ENCODE results near the gene CRB1.

Gene CRB1

DNA sequence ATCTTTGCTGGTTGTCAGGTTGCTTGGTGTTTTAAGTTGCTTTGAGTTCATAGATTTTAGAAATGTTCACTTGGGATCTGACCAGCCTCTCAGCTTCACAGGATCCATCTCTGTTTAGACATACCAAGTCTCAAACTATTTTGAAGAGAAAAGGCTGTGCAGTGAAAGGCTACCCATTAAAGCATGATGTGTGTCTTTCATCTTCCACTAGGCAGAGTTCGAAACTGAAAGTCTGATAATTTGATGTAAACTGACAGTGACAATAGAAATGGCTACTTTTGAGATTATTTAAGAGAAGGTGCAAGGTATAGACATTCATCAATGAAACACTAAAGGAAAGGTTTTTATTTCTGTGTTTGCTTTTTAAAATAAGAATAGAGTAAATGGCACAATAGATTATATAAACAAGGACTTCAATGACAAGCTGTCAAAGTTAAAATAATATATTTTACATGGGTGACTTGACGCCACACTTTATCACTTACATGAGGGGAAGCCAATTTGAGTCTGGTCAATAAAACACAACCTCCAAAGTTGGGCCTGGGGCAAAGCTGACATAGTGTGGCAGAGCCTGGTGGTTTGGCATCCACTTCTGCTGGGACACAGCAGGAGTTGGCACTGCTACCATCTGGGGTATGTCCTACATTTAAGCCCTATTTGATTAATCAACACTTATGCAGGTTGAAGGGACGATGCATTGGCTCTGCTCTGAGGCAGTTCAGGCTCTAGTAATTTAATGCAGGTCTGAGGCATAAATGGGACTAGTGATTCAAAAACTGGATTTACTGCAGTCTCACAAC lies 197.7 kb downstream of the CRB1 start:
- DNase-seq (ENCODE audit: insufficient read length, low spot score): no peak
- TF ChIP-seq, protein P1, sequence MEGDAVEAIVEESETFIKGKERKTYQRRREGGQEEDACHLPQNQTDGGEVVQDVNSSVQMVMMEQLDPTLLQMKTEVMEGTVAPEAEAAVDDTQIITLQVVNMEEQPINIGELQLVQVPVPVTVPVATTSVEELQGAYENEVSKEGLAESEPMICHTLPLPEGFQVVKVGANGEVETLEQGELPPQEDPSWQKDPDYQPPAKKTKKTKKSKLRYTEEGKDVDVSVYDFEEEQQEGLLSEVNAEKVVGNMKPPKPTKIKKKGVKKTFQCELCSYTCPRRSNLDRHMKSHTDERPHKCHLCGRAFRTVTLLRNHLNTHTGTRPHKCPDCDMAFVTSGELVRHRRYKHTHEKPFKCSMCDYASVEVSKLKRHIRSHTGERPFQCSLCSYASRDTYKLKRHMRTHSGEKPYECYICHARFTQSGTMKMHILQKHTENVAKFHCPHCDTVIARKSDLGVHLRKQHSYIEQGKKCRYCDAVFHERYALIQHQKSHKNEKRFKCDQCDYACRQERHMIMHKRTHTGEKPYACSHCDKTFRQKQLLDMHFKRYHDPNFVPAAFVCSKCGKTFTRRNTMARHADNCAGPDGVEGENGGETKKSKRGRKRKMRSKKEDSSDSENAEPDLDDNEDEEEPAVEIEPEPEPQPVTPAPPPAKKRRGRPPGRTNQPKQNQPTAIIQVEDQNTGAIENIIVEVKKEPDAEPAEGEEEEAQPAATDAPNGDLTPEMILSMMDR (IDR thresholded peaks at IDR 0.05; ENCODE audit: insufficient read depth, missing control alignments): no peak
- no peak for FAIRE-seq

DNA sequence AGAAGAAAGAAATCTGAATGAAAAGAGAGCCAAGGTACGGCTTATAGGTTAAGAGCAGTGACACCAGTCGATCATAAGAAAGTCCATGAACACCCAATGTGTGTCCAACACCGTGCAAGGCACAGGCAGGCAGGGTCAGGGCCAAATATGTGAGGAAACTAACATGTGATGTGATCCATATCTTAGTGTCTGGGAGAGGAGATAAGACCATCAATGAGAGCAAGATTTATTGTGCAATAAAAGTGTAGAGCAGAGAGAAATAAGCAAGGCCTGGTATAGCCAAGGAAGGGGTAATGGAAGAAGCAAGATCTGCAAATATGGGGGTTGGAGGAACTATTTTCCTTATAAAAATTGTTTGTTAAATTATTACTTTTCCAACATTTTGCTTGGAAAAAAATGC lies 198.8 kb downstream of the CRB1 start:
- FAIRE-seq (no peak), DNase-seq (ENCODE audit: insufficient read length, low spot score) (no peak)
- TF ChIP-seq, protein P1 (IDR thresholded peaks at IDR 0.05; ENCODE audit: insufficient read depth, missing control alignments): no peak

DNA sequence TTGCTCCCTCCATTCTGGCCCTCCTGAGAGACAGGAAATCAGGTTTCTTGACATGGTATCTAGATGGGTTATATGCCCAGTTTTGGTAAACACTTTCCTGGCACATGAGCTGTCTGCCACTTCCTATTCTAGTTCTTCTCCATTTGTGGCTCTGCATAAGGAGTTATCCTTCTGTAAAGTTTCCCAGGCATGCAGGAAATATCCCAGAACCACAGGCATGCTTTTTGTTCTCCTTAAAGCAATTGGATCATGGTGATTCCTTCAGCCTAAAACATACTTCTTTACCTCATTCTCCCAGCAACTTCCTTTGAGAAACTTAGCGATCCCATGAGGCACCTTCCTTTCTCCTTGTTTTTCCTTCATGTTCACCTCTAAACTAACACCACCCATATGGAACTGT lies 199.8 kb downstream of the CRB1 start:
- TF ChIP-seq, protein P1 (IDR thresholded peaks at IDR 0.05; ENCODE audit: insufficient read depth, missing control alignments): no peak
- FAIRE-seq: peak; percentile 88
- DNase-seq (ENCODE audit: insufficient read length, low spot score): no peak

DNA sequence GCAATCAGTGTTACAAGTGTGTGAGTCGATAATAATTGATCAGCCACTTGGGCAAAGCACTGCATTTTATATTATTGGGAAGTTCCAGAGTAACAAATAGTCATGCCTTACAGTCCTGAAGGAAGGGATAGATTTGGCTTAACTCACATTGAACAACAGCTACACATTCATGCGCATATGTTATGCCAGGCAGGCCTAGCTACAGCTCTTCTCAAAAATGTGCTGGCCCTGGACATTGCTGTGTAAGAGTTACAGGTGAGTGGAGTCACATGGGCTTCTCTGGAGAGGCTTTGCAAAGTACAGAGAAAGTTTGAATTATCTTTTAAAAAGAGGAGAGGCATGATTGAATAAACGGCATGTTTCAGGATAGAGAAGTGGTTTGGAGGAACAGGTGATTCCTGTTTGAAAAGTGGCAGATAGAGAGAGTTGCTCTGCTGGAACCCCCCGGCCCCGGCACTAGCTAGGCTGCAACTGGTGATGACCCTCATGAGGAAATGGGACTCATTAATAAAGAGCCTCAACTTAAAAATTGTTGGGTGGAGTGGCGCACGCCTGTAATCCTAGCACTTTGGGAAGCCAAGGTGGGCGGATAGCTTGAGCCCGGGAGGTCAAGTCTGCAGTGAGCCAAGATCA lies 200.6 kb downstream of the CRB1 start:
- FAIRE-seq (no peak), DNase-seq (ENCODE audit: insufficient read length, low spot score) (no peak)
- TF ChIP-seq, protein P1 (IDR thresholded peaks at IDR 0.05; ENCODE audit: insufficient read depth, missing control alignments): no peak

DNA sequence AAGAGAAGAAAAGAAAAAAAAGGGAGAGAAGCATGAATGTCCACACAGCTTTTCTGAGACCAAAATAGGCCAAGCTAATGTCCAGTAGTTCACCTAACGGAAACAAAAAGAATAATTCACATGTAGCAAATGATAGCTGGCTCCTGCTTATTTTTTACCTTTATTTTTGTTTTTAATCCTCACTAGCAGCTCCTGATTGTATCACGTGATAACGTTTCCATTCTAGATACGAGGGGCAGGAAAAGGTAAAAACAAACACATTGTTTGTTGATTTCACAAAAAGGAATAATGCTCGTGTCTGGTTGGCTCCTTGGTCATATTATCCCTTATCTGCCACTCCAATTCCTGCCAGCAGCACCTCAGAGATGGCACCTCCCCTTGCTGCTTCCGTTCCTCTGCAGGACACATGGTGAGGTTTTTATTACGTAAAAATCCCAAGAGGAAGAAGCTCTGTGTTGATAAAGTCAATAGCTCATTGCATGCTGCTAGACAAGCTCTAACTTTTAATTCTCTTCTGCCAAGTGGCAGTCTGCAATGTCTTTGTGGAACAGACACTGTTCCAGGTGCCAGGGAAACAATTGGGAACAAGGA lies 201.7 kb downstream of the CRB1 start:
- DNase-seq (ENCODE audit: insufficient read length, low spot score): no peak

DNA sequence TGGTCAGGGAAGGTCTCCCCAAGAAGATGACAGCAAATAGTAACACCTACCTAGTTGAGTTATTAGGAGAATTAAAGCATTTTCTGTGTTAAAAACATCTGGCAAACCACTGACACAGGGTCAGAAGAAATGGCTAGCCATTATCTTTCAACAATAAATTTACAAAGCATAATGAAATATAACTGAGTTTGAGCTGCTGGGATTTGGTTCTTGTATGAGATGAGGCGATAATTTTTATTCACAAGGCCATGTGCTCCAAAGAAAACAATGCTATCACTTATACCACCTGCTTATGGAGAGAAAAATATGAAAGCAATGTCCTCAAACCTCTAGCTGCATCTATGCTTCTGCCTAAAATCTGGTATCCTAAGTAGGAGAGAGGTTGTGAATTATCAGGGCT lies 202.3 kb downstream of the CRB1 start:
- FAIRE-seq (no peak), DNase-seq (ENCODE audit: insufficient read length, low spot score) (no peak)
- TF ChIP-seq, protein P1 (IDR thresholded peaks at IDR 0.05; ENCODE audit: insufficient read depth, missing control alignments): no peak

More for the DNA sequence above, 201.7 kb downstream of the CRB1 start:
- FAIRE-seq: no peak
- TF ChIP-seq, protein P1 (IDR thresholded peaks at IDR 0.05; ENCODE audit: insufficient read depth, missing control alignments): no peak

Measured in D721Med (cell line).